AG09319 (cell line): Measurements from ENCODE around the gene JOSD2.
A peak's percentile ranks its signal among the peaks of the same experiment; 100 is the strongest.

Experiments
- DNase-seq: peaks from one replicate; pipeline ENCODE4 v3.0.0-alpha.2; 2010; ENCODE audit warnings: low read depth; ENCODE audit errors: extremely low read depth
- CTCF ChIP-seq: IDR thresholded peaks from 2 replicates; pipeline ENCODE4 v1.5.1; 2011; ENCODE audit warnings: low read depth, mild to moderate bottlenecking, inconsistent platforms, low read length, moderate library complexity

Gene JOSD2

GRCh38 chr19:50542943-50543342 lies 32.0 kb upstream of the JOSD2 start:
- no peak for TF ChIP-seq CTCF
- DNase-seq = no peak

GRCh38 chr19:50537769-50538230 lies 26.8 kb upstream of the JOSD2 start:
- DNase-seq = peak; percentile 28
- TF ChIP-seq CTCF = peak; percentile 79

GRCh38 chr19:50537306-50537685 lies 26.3 kb upstream of the JOSD2 start:
- no peak for TF ChIP-seq CTCF
- no peak for DNase-seq

- no peak for DNase-seq
- TF ChIP-seq CTCF = no peak
Measured at GRCh38 chr19:50536662-50537305, 25.8 kb upstream of the JOSD2 start.

- DNase-seq = no peak
Measured at GRCh38 chr19:50535672-50536187, 24.7 kb upstream of the JOSD2 start.

GRCh38 chr19:50534478-50534877 lies 23.5 kb upstream of the JOSD2 start:
- no peak for DNase-seq
- no peak for TF ChIP-seq CTCF

More at GRCh38 chr19:50535672-50536187, 24.7 kb upstream of the JOSD2 start:
- TF ChIP-seq CTCF = no peak

GRCh38 chr19:50532952-50533351 lies 22.0 kb upstream of the JOSD2 start:
- no peak for TF ChIP-seq CTCF

More at GRCh38 chr19:50532952-50533351, 22.0 kb upstream of the JOSD2 start:
- no peak for DNase-seq
